Fibroblast of lung (primary cell): ENCODE results near the gene NEK11. TPM values are rescaled to one million over a fixed set of nuclear protein-coding genes. Genes with fewer than 3 reads are reported as not detected.

Experiments used
- DNase-seq, 2 donors: peaks; one replicate each; pipeline versions ENCODE4 v3.0.0 to v3.0.0-alpha.2; 2010; ENCODE audit warnings: low read depth in 2 of 2
- H2AFZ ChIP-seq: 2 replicates; pipeline ENCODE4 v1.5.1; 2012; ENCODE audit warnings: low read length, control low read depth, inconsistent platforms
- H3K27ac ChIP-seq: 2 replicates; pipeline ENCODE4 v1.5.1; 2011; ENCODE audit warnings: low read length, control low read depth; ENCODE audit not compliant: insufficient read depth
- H3K27me3 ChIP-seq: 2 replicates; pipeline ENCODE4 v1.5.1; 2011; ENCODE audit warnings: mild to moderate bottlenecking, low read length; ENCODE audit not compliant: control insufficient read depth, insufficient read depth
- H3K36me3 ChIP-seq: 2 replicates; pipeline ENCODE4 v1.5.1; 2011; ENCODE audit warnings: low read length; ENCODE audit not compliant: control insufficient read depth, insufficient read depth
- H3K4me1 ChIP-seq: 2 replicates; pipeline ENCODE4 v1.5.1; 2011; ENCODE audit warnings: low read length; ENCODE audit not compliant: control insufficient read depth, insufficient read depth; ENCODE audit errors: extremely low read depth
- H3K4me2 ChIP-seq: 2 replicates; pipeline ENCODE4 v1.5.1; 2011; ENCODE audit warnings: low read length, control low read depth; ENCODE audit not compliant: insufficient read depth; ENCODE audit errors: extremely low read depth
- H3K4me3 ChIP-seq, 4 experiments: fragments of 200-600 bp in 1 of 4; sonication (generic) in 1 of 4; replicated peaks in 1 of 4; 2 replicates each; pipeline ENCODE4 v1.5.1; 2011 to 2016; ENCODE audit warnings: low read length in 4 of 4, low read depth in 3 of 4, mild to moderate bottlenecking in 3 of 4, control low read depth in 2 of 4, inconsistent platforms in 1 of 4, mixed read lengths in 1 of 4; ENCODE audit not compliant: insufficient read depth in 1 of 4; ENCODE audit errors: control extremely low read depth in 1 of 4
- H3K79me2 ChIP-seq: 2 replicates; pipeline ENCODE4 v1.5.1; 2012; ENCODE audit warnings: mild to moderate bottlenecking, low read length, inconsistent platforms; ENCODE audit not compliant: control insufficient read depth, insufficient read depth
- H3K9ac ChIP-seq: 2 replicates; pipeline ENCODE4 v1.5.1; 2011; ENCODE audit warnings: mild to moderate bottlenecking, low read length, control low read depth; ENCODE audit not compliant: insufficient read depth
- H3K9me3 ChIP-seq: 2 replicates; pipeline ENCODE4 v1.5.1; 2012; ENCODE audit warnings: low read depth, low read length; ENCODE audit not compliant: control insufficient read depth, insufficient read depth
- H4K20me1 ChIP-seq: 2 replicates; pipeline ENCODE4 v1.5.1; 2011; ENCODE audit warnings: low read length; ENCODE audit not compliant: control insufficient read depth, insufficient read depth; ENCODE audit errors: extremely low read depth
- EZH2 ChIP-seq: IDR thresholded peaks from 2 replicates; pipeline ENCODE4 v1.5.1; 2012; ENCODE audit warnings: low read length, control low read depth, mild to moderate bottlenecking; ENCODE audit errors: missing control alignments
- polyA plus RNA-seq, 2 donors: library from polyadenylated mRNA; depleted of rRNA in 1 of 2; stranded (reverse) in 1 of 2; unstranded in 1 of 2; fragments of >200 nt; gene quantifications; 2 replicates each; pipeline ENCODE4 v1.2.1, GENCODE V29; 2011 to 2012; ENCODE audit warnings: missing spikeins in 1 of 2
- total RNA-seq: library from RNA; depleted of rRNA; stranded (reverse); fragments of >200 nt; gene quantifications from 2 replicates; pipeline ENCODE4 v1.2.1, GENCODE V29; 2014
- TF ChIP-seq, protein P1 (sequence below), 2 donors: IDR thresholded peaks in 1 of 2; conservative IDR thresholded peaks in 1 of 2; 1 replicate in 1 of 2; 2 replicates in 1 of 2; pipeline ENCODE4 v1.5.1; 2011 to 2012; ENCODE audit warnings: low read length in 2 of 2, control low read depth in 1 of 2, inconsistent platforms in 1 of 2, low read depth in 1 of 2, mild to moderate bottlenecking in 1 of 2

NEK11 gene
- total and polyA plus RNA-seq, 2 donors (not counting 1 experiment from before 2014, with no cell fraction given) = 4.3 to 13.0 TPM

DNA sequence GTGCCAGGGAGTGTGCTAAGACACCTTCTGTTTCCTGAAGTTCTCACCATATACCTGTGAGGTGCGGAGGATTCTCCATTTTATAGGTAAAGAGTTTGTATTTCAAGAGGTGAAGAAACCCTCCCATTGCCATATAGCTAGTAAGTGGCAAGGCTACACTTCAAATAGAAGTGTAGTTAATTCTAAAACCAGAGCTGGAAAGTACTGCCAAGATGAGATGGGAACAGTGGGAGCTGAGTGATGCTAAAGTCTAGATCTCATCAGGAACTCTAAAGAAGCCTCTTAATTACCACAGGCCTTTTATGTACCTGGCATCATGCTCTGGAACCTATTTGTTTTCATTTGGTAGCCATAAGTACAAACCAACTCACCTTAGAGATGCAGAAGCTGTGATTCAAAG, 256.3 kb downstream of the NEK11 start:
- Histone ChIP-seq H3K27me3 (no peaks in the 10 kb centered on the region), H3K4me3 (no peak overlapping the region), H3K9me3 (no peaks in the 10 kb centered on the region), H3K79me2 (no peaks in the 10 kb centered on the region), H3K4me1 (no peaks in the 10 kb centered on the region), H4K20me1 (no peaks in the 10 kb centered on the region), H3K9ac (no peak overlapping the region), H3K4me2 (no peak overlapping the region), H3K36me3 (no peaks in the 10 kb centered on the region), H3K27ac (no peak overlapping the region), H2AFZ (no peak overlapping the region)
- DNase-seq = no peak
- no peak for TF ChIP-seq EZH2
- TF ChIP-seq, protein P1, sequence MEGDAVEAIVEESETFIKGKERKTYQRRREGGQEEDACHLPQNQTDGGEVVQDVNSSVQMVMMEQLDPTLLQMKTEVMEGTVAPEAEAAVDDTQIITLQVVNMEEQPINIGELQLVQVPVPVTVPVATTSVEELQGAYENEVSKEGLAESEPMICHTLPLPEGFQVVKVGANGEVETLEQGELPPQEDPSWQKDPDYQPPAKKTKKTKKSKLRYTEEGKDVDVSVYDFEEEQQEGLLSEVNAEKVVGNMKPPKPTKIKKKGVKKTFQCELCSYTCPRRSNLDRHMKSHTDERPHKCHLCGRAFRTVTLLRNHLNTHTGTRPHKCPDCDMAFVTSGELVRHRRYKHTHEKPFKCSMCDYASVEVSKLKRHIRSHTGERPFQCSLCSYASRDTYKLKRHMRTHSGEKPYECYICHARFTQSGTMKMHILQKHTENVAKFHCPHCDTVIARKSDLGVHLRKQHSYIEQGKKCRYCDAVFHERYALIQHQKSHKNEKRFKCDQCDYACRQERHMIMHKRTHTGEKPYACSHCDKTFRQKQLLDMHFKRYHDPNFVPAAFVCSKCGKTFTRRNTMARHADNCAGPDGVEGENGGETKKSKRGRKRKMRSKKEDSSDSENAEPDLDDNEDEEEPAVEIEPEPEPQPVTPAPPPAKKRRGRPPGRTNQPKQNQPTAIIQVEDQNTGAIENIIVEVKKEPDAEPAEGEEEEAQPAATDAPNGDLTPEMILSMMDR (conservative IDR thresholded peaks at IDR 0.05 in 1 of 2, IDR thresholded peaks at IDR 0.05 in 1 of 2; ENCODE audit: low read depth in 1 of 2, low read length in 2 of 2) = no peak

DNA sequence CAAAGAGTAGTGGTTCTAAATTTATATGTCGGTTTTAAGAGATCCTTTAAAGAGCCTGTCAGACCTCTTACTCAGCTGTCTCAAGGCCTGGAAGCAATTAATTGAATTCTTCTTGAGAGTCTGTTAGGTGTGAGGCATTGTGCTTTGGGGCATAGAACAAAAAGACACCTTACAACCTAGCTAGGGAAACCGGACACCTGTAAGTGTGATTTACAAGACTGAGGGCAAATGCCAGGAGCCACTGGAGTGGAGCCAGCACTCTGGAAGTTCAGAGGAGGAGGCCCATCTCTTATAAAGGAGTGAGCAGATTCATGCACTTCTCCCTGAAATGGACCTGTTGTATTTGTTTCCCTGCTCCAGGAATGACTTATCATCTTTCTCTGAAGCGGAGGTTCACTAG, 257.2 kb downstream of the NEK11 start:
- H3K9ac ChIP-seq = no peak overlapping the region
- H2AFZ ChIP-seq = no peak overlapping the region
- no peaks in the 10 kb centered on the region for H3K4me1 ChIP-seq
- TF ChIP-seq, protein P1 (conservative IDR thresholded peaks at IDR 0.05 in 1 of 2, IDR thresholded peaks at IDR 0.05 in 1 of 2; ENCODE audit: low read depth in 1 of 2, low read length in 2 of 2) = no peak
- no peak for TF ChIP-seq EZH2
- H3K4me3 ChIP-seq = no peak overlapping the region
- no peaks in the 10 kb centered on the region for H4K20me1 ChIP-seq
- no peaks in the 10 kb centered on the region for H3K27me3 ChIP-seq
- no peak overlapping the region for H3K27ac ChIP-seq
- H3K9me3 ChIP-seq = no peaks in the 10 kb centered on the region
- H3K79me2 ChIP-seq = no peaks in the 10 kb centered on the region
- no peaks in the 10 kb centered on the region for H3K36me3 ChIP-seq
- no peak overlapping the region for H3K4me2 ChIP-seq
- no peak for DNase-seq

DNA sequence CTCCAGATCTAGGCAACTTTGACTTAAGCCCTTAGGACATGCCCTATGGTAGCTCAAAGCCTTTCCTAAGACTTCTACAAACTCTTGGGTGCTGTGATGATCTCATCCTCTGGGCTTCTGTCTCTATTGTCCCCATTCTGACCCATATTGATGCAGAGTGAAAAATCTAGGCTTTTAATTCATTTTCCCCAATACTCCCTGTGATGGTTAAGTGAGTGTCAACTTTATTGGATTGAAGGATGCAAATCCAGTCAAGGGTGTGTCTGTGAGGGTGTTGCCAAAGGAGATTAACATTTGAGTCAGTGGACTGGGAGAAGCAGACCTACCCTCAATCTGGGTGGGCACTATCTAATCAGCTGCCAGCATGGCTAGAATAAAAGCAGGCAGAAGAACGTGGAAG, 257.6 kb downstream of the NEK11 start:
- Histone ChIP-seq H3K27ac (no peak overlapping the region), H2AFZ (no peak overlapping the region), H3K9ac (no peak overlapping the region), H3K36me3 (no peaks in the 10 kb centered on the region), H3K4me3 (no peak overlapping the region), H3K79me2 (no peaks in the 10 kb centered on the region), H3K4me1 (no peaks in the 10 kb centered on the region), H4K20me1 (no peaks in the 10 kb centered on the region), H3K9me3 (no peaks in the 10 kb centered on the region), H3K4me2 (no peak overlapping the region), H3K27me3 (no peaks in the 10 kb centered on the region)
- TF ChIP-seq, protein P1 (conservative IDR thresholded peaks at IDR 0.05 in 1 of 2, IDR thresholded peaks at IDR 0.05 in 1 of 2; ENCODE audit: low read depth in 1 of 2, low read length in 2 of 2) = no peak
- TF ChIP-seq EZH2 = no peak
- no peak for DNase-seq
